AG08395 (cell line): ENCODE data around the gene SOS1.
"Not testable (repeated sequence)": the region's sequence is repeated elsewhere in the genome, so short reads cannot be mapped to it uniquely, and the experiment has no call there.

Experiments used
- DNase-seq: peaks from one replicate; pipeline ENCODE4 v3.0.0; 2012; ENCODE audit warnings: mixed read lengths, low spot score

SOS1 gene

GRCh38 chr2:39120771-39121522 is at the start of gene SOS1:
Gene SOS1 (minus strand): TSS chr2:39121051. CDS start chr2:39120422, 629 bp downstream.
- peak; percentile 96 for DNase-seq

GRCh38 chr2:39164089-39164488 is 43.2 kb upstream of the SOS1 start:
- DNase-seq = no peak

GRCh38 chr2:39160982-39161381 is 40.1 kb upstream of the SOS1 start:
- no peak for DNase-seq

DNA sequence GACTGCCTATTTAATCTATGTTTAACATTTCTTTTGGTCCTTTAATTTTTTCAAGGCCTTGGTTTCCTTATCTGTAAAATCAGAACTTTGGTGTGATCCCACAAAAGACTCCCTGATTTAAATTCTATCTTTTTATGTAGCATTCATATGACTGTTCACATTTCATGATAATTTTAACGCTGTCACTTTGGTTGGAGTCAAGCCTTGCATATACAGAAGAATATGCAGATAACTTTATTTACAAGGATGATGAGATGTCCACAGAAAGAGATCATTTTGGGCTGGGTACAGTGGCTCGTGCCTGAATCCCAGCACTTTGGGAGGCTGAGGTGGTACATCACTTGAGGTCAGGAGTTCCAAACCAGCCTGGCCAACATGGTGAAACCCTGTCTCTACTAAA is 38.4 kb upstream of the SOS1 start:
- DNase-seq = no peak

DNA sequence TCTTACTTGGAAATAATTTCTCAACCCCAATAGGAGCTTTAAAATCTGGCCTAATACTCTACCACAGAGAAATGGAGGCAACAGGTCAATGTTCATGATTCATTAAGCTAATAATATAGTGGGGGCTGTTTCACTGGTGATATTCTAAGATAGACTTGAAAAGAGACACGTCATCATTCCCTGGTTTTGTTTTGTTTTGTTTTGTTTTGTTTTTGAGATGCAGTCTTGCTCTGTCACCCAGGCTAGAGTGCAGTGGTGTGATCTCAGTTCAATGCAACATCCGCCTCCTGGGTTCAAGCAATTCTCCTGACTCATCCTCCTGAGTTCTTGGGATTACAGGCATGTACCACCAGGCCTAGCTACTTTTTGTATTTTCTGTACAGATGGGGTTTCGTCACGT is 37.5 kb upstream of the SOS1 start:
- DNase-seq = no peak

- no peak for DNase-seq
Measured at GRCh38 chr2:39156846-39157245, 36.0 kb upstream of the SOS1 start.

DNA sequence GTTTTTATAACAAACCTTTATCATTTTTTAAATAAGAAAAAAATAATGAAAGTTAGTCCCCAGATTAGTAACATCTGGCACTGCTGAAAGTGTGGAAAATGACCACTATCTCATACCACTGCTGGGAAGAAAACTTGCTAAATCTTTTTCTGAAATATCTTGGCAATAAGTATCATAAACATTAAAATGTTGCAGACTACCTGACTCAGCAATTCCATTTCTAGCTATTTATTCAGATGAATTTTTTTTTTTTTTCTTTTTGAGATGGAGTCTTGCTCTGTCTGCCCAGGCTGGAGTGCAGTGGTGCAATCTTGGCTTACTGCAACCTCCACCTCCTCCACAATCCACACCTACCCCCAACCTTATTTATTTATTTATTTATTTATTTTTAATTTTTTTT is 35.3 kb upstream of the SOS1 start:
- DNase-seq = no peak

- DNase-seq = not testable (repeated sequence)
Measured at GRCh38 chr2:39155573-39155972, 34.7 kb upstream of the SOS1 start.

DNA sequence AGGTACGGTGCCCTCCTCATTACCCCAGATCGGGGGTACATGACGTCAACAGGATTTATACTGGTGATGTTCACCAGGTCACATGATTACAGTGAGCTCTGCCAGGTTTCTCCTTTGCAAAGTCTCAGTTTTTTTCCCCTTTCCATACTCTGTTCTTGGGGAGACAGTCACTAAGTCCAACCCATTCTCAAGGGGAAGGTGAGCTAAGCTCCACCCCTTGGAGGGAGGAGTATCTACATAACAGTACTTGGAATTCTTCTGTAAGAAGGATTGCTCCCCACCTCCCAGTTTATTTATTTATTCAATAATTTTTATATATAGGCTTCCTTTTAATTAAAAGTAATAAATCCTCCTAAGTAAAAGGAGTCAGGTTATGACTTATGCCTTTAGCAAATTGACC is 34.1 kb upstream of the SOS1 start:
- DNase-seq = no peak

DNA sequence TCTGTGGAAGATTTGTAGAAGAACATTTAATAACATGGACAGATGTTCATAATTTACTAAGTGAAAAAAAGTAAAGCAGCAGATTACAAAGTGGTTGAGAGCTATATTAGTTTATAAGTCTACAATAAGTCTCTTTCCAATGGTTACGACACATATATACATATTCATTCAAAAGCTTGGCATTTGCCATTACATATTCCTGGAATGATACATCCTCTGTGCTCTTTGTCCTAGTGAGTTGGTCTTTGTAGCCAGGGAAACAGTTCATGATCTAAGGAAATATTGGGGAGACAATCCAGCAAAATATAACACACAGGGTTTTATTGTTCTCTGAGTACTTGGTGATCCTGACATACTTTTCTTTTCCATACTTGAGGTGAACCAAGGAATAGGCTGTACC is 32.5 kb upstream of the SOS1 start:
- no peak for DNase-seq

DNA sequence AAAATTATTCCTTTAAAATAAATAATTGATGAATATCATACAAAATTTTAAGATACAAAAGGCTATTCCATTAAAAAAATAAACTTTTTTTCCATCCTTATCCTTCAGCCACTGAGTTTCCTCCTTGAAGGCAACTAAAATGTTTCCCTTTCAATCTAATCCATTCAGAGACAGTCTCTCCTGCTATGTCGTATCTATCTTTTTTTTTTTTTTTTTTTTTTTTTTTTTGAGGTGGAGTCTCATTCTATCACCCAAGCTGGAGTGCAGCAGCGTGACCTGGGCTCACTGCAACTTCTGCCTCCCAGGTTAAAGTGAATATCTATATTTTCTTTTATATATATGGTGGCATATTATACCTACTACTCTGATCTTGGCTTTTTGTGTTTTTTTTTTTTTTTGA is 31.7 kb upstream of the SOS1 start:
- no peak for DNase-seq

DNA sequence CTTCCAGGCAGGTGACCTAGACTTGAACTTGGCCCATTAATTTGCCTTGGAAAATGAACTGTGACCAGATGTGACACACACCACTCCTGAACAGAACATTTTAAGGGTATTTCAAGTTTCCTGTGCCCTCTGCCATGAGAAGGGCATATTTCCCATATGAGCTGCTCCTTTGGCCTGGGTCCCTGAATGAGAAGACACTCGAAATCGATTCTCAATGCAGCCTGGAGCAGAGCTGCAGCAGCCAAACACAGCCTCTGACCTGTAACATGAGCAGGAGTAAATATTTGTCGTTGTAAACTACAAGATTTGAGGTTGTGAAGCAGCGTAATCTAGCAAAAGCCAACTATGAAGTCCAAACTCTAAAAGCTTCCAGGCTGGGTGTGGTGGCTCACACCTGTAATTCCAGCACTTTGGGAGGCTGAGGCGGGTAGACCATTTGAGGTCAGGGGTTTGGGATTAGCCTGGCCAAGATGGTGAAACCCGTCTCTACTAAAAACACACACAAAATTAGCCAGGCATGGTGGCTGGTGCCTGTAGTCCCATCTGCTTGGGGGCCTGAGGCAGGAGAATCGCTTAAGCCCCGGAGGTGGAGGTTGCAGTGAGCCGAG is 30.1 kb upstream of the SOS1 start:
- no peak for DNase-seq

DNA sequence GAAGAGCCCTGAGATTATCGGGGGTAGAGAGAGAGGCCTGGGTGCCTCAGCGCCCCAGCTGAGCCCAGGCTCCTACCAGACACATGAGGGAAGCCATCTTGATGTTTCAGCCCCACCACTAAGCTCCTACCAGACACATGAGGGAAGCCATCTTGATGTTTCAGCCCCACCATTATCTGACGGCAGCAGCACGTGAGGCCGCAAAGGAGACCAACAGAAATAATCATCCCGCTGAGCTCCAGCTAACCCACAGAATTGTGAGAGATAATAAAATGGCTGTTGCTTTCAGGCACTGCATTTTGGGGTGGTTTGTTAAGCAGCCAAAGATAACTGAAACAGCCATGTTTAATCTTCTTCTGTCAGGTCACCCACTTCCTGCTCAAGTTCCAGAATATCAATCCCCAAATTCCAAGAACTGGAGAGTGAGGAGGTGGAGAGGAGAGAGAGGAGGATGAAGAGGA is 29.3 kb upstream of the SOS1 start:
- no peak for DNase-seq

DNA sequence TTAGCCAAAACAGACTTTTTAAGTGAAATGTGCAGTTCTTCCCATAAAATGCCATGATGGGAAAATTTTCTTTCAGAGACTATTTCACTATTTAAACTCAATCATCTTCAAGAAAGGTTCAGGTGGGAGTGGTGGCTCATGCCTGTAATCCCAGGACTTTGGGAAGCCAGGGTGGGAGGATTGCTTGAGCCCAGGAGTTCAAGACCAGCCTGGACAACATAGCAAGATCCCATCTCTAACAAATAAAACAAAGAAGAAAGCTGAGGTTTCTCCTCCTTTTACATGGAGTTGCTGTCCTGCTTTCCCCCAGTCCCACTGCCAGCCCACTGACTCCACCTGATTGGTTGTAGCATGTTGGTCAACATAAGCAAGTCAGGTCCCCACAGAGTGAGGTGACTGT is 25.8 kb upstream of the SOS1 start:
- no peak for DNase-seq

GRCh38 chr2:39145906-39146421 is 25.1 kb upstream of the SOS1 start:
- DNase-seq = no peak

DNA sequence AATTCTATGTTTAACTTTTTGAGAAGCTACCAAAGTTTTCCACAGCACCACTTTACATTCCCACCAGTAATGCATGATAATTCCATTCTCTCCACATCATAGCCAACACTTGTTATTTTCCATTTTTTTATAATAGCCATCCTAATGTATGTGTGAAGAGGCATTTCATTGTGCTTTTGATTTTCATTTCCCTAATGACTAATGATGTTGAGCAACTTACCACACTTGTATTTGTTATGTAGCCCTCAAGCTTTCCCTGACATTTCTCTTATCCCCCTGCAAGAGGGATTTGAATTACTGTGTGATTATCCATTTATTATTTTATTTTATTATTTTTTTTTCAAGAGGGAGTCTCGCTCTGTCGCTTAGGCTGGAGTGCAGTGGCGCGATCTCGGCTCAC is 23.6 kb upstream of the SOS1 start:
- no peak for DNase-seq

DNA sequence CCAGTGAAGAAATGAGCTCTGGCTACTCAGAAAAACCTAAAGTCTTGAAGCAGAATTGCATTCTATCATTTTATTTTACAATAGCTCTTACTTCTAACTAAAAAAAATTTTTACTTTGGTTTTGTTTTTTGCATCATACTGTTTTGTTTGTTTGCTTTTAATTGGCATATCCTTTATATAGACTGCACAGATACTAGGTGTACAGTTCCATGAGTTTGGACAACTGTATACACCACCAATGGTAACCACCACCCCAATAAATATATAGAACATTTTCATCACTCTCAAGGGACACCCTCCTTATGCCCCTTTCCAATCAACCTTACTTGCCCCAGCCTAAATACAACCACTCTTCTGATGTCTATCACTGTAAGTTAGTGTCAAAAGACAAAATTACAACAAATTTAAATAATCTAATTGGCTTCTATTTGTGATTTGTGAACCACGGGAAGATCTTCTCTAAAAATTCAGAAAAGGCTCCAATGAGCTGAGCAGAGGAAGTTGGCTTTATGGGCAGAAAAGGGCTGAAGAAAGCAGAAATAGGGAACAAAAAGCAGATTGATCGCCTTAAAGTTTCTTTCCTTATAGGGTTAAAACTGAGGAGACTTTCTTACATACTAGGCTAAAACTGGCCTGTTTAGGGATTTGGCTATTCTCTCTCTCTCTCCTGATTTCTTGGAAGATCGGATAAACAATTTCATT is 22.2 kb upstream of the SOS1 start:
- DNase-seq = no peak

GRCh38 chr2:39141334-39142271 is 20.8 kb upstream of the SOS1 start:
- no peak for DNase-seq

- DNase-seq = not testable (repeated sequence)
Measured at GRCh38 chr2:39140948-39141333, 20.1 kb upstream of the SOS1 start.

DNA sequence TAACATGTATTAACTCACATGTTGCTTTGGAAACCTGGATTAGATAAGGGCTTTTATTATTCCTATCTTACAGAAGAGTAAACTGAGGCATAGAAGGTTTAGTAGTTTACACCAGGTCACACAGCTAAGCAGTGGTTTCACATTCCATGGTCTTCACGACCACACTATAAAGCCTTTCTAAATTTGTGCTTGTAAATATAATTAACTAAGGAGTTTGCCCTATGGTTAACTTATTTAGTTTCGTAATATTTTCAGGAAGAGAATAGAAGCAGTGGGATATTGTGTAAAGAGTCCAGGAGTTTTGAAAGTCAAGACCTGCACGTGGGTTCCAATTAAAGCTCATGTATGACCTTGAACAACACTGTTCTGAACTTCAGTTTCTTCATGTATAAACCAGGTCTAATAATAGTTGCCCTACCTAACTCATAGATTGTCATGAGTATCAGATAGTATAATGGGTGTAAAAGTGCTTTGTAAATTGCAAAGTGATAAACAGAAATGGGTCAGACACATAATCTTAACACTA is 19.5 kb upstream of the SOS1 start:
- DNase-seq = no peak

DNA sequence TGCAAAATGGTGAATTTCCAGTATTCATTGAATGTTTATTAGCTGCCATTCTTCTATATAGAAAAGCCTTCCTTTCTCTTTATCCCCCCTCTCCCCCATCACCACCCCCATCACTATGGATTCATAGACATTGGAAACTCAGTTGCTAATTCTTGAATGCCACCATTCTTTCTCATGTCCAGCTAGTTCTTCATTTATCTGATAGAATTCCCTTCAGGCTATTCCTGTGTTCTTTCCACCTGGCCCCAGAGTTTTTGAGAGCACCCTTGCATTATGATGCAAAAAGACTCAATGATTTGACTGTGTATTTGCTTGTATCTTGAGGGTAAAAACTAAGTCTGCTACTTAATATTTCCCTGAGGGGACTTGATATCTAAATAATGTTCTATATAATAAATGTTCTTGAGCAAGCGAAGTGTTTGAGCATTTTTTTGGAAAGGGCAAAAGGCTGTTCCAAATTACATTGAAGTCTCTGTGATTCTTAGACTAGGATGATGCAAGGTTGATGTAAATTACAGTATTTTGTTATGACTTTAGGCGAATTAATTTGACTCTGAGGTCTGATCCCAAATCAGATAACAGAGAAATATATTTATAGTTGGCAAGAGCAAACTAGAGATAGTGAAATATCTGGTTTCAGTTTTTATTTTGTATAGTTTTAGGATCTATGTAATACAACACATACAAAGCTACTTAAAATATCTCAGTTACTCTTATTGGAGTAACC is 18.8 kb upstream of the SOS1 start:
- no peak for DNase-seq
